ENCODE data around the gene DERL2.

GRCh38 chr17:5506307-5506706 is 20.3 kb upstream of the DERL2 start:
- no peak for TF ChIP-seq CTCF (IDR thresholded peaks at IDR 0.05)
- no peak for TF ChIP-seq POLR2A (IDR thresholded peaks at IDR 0.05)

Data from thyroid gland (tissue), 4 donors.